8988T (cell line): ENCODE measurements around the gene ROMO1.
"Not testable (repeated sequence)": the region's sequence is repeated elsewhere in the genome, so short reads cannot be mapped to it uniquely, and the experiment has no call there.

Experiments used
- DNase-seq: peaks from one replicate; pipeline ENCODE4 v3.0.0; 2011

ROMO1 gene

GRCh38 chr20:35713120-35713519 lies 13.9 kb downstream of the ROMO1 start:
- not testable (repeated sequence) for DNase-seq

GRCh38 chr20:35714127-35714526 lies 14.9 kb downstream of the ROMO1 start:
- DNase-seq: no peak

GRCh38 chr20:35715652-35716051 lies 16.4 kb downstream of the ROMO1 start:
- no peak for DNase-seq

- no peak for DNase-seq
Observed at GRCh38 chr20:35716330-35716729, 17.1 kb downstream of the ROMO1 start.

GRCh38 chr20:35718321-35718720 lies 19.1 kb downstream of the ROMO1 start:
- DNase-seq: not testable (repeated sequence)

- no peak for DNase-seq
Observed at GRCh38 chr20:35718972-35719635, 19.9 kb downstream of the ROMO1 start.

- no peak for DNase-seq
Observed at GRCh38 chr20:35719717-35720116, 20.5 kb downstream of the ROMO1 start.

- DNase-seq: no peak
Observed at GRCh38 chr20:35720165-35721123, 21.2 kb downstream of the ROMO1 start.

- no peak for DNase-seq
Observed at GRCh38 chr20:35721219-35721618, 22.0 kb downstream of the ROMO1 start.

- no peak for DNase-seq
Observed at GRCh38 chr20:35721621-35722020, 22.4 kb downstream of the ROMO1 start.

- not testable (repeated sequence) for DNase-seq
Observed at GRCh38 chr20:35723275-35723639, 24.1 kb downstream of the ROMO1 start.

GRCh38 chr20:35723652-35724320 lies 24.6 kb downstream of the ROMO1 start:
- DNase-seq: not testable (repeated sequence)

GRCh38 chr20:35724321-35725230 lies 25.4 kb downstream of the ROMO1 start:
- DNase-seq: no peak

- no peak for DNase-seq
Observed at GRCh38 chr20:35726842-35727711, 27.9 kb downstream of the ROMO1 start.

GRCh38 chr20:35729283-35729807 lies 30.1 kb downstream of the ROMO1 start:
- DNase-seq: no peak

GRCh38 chr20:35729836-35730582 lies 30.8 kb downstream of the ROMO1 start:
- no peak for DNase-seq

GRCh38 chr20:35730583-35731468 lies 31.6 kb downstream of the ROMO1 start:
- DNase-seq: no peak

GRCh38 chr20:35731469-35731788 lies 32.2 kb downstream of the ROMO1 start:
- no peak for DNase-seq

- no peak for DNase-seq
Observed at GRCh38 chr20:35731862-35732643, 32.8 kb downstream of the ROMO1 start.
